ENCODE results near the gene RASAL1.

GRCh38 chr12:113143959-113144358 lies 8.4 kb upstream of the RASAL1 start:
- TF ChIP-seq ZNF384 (IDR thresholded peaks at IDR 0.05) (no peak), CTBP1 (IDR thresholded peaks at IDR 0.05; ENCODE audit: borderline replicate concordance) (no peak), SP1 (IDR thresholded peaks at IDR 0.05) (no peak), BHLHE40 (IDR thresholded peaks at IDR 0.05; ENCODE audit: borderline replicate concordance) (no peak), NFRKB (IDR thresholded peaks at IDR 0.05) (no peak), FOXM1 (IDR thresholded peaks at IDR 0.05; ENCODE audit: borderline replicate concordance) (no peak), PKNOX1 (IDR thresholded peaks at IDR 0.05) (no peak)

Measured in HEK293T (cell line).